D341Med (cell line): Measurements from ENCODE around the gene MGAT4A.

Experiments used
- DNase-seq: peaks from one replicate; pipeline ENCODE4 v3.0.0; 2012; ENCODE audit warnings: low spot score

Gene MGAT4A

DNA sequence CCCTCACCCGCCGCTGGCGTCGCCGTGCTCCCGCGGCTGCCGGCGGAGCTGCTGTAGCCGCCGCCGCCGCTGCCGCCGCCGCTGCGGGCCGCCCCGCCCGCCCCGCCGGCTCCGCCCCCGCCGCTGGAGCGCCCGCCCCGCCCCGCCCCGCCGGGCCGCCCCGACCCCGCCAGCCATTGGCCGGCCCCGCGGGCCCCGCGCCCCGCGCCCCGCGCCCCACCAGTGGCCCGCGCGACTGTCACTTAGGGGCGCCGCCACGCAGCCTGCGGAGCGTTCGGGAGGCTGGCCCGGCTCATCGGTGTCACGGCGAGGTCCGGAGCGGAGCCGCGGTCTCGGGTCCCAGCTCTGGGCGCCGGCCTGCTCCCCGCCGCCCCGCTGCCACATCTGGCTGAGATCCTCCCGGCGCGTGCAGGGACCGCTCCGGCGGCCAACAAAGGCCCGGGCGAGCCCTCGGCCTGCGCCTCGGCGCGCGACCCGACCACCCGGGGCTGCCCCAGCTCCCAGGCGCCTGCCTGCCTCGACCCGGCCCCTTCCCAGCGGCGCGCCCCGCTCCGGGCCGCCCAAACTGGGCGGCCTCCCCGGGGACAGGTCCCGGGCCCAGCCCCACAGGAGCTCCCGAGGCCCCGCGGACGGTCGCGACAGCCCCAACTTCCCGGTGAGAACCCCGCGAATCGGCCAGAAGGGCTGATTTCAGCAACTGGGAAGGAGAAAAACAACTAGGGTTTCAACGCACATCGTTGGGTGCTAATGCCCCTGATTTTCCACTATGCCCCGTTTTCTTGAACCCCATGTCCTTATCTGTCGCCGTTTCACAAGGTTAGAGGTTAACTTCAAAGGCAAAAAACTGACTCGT, at the start of gene MGAT4A:
MGAT4A (minus strand) TSS at position 92 of the 853 bp plus-strand sequence. CDS start 4,800 bp downstream, outside the sequence.
- peak; percentile 88 for DNase-seq

GRCh38 chr2:98778741-98779483, 48.0 kb upstream of the MGAT4A start:
- DNase-seq, result no peak

- no peak for DNase-seq
These were observed 47.2 kb upstream of the MGAT4A start for GRCh38 chr2:98778151-98778550.

DNA sequence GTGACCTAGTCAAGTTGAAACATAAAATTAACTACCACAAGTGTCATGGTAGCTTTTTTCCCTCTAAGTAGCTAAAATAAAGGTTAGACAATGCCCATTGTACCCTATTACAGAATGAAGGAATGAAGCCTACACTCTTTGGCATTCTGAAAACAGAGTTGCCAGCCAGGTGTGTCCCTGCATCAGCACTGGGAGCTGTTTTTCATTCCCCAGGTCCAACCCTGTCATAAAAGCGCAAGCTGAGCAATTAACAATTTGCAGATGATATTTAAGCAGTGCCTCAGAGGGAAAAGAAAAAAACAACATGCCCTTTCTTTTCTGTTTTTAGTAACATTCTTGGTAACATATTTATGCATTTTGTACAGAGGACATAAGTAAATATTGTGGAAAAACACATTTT, 46.8 kb upstream of the MGAT4A start:
- DNase-seq, result no peak

DNA sequence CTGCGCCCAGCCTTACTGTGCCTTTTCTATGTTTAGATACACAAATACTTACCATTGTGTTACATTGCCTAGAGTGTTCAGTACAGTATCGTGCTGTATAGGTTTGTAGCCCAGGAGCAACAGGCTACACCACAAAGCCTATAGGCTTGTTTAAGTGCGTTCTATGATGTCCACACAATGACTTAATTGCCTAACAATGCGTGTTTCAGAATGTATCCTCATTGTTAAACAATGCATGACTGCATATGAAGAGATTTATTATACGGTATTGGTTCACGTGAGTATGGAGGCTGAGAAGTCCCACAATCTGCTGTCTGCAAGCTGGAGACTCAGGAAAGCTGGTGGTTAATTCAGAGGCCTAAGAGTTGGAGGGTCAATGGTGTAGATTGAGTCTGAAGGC, 46.1 kb upstream of the MGAT4A start:
- no peak for DNase-seq

DNA sequence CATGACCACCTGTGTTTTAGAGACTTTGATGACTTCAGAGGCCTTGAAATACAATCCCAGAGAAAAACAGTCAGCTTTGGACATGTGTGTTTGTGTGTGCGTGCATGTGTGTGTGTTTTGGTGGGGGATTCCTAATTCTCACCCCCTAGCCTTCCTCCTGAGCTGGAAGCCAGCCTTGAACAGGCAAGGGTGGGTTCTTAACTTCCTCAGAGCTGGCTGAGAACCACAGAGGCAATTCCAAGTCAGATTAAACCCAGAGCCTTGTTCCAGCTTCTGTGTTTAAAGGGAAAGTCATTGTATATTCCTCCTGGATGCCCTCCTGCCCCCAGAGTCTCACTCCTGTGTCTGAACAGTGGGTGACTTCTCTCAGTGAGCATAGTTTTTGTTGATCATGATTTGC, 45.2 kb upstream of the MGAT4A start:
- DNase-seq, result no peak

GRCh38 chr2:98775146-98775986, 44.4 kb upstream of the MGAT4A start:
- DNase-seq, result no peak

DNA sequence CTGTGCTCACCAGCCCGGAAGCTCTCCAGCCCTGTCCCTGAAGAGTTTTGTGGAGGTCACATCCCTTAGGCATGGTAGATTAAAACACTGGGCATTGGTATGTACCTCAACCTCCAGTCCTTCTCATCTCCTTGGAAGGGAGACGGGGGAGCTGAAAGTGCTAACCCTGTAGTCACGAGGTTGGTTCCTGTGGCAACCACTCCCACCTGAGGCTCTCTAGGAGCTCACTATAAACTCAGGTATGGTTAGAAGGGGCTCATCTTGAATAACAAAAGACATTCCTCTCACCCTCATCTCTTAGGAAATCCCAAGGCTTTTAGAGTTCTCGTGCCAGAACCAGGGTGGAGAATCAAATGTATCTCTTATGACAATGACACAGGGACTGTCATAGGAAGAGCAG, 43.0 kb upstream of the MGAT4A start:
- DNase-seq, result no peak

GRCh38 chr2:98773169-98773568, 42.2 kb upstream of the MGAT4A start:
- no peak for DNase-seq

DNA sequence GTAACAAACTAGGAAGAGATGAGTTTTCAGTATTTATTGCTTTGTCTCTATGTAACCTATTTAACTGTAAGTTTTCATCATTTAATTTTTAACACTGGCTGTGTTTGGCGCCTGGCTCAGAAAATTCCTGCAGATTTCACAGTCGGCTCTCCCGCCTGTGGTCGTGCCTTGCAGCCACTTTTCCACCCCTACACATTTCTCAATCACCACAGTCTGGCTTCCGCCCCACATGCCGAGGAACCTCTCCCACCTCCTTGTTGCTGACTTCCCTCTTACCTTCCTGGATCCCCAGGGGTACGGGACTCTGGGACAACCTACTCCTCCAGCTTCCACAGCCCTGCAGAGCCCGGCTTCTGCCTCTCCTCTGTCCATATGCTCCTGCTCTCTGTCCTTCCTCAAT, 41.6 kb upstream of the MGAT4A start:
- DNase-seq, result no peak

DNA sequence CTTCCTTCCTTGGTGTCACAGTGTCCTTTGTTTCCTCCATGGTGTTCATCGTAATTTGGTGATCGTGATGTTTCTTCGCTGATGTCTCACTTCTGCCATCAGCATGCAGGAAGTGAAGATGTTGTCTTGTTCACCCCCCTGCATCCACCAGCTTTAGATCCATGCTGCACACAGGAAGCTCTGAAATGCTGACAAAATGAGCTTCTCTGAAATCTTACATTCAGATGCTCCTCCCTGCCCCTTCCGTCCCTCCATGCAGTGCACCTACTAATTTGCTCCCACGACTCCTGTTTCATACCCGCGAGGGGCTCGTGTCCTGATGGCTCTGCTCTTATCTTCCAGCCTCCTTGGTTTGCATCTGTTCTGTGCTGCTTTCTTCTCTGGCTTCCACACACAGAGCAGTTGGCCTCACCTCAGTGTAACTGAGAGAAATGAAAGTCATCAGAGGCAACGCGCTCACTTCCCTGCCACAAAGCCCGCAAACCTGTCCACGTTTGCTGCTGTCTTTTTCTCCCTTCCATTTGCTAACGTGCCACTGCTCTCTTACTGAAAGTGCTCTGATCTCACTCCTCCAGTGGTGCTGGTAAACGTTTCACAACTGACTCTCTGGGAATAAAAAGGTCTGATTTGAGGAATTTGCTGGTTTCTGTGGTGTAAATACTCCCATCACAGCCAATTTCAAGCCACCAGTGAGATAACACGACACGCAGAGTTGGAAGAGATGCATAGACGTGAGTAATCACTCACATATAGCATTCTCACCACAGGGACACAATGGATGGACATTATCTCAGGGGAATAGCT, 41.0 kb upstream of the MGAT4A start:
- no peak for DNase-seq

GRCh38 chr2:98771264-98771663, 40.3 kb upstream of the MGAT4A start:
- DNase-seq, result no peak

- DNase-seq, result no peak
These were observed 38.9 kb upstream of the MGAT4A start for GRCh38 chr2:98769784-98770183.

GRCh38 chr2:98769114-98769476, 38.2 kb upstream of the MGAT4A start:
- DNase-seq, result no peak

DNA sequence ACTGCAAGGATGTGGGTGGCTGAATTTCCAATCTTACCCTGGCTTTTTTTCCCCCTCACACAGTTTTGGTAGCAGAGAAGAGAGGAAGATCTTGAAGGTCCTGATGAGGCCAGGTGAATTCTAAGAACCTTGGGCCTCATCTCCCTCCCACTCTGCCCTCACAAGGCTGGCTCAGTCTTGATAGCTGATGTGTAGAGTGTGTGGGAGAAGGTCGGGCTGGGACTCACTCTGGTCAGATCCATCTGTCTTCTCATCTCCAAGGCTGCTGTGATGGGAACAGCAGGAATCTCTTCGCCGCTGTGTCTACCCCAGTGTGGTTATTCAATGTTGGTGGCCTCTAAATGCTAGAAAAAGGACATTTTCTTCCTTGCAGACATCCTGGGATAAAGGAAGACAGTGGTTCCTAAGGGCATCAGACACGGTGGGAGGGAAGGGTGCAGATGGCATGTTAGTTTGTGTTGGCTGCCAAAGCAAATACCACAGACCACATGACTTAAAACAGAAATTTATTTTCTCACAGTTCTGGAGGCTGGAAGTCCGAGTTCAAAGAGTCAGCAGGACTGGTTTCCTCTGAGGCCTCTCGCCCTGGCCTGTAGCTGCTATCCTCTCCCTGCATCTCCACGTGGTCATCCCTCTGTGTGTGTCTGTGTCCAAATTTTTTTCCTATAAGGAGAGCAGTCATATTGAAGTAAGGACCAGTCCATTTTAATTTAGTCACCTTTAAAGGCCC, 37.6 kb upstream of the MGAT4A start:
- no peak for DNase-seq

DNA sequence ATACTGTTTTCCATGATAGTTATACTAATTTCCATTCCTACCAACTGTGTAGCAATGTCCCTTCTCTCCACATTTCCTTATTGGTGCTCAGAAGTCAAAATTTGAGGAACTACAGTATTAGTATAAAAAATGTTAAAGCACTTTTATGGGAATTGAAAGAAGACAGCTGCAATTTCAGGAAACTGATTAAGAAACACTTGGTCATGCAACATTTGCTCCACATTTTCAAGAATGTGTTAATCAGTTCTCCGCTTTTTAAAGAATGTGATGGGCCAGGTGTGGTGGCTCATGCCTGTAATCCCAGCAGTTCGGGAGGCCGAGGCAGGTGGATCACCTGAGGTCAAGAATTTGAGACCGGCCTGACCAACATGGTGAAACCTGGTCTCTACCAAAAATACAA, 33.6 kb upstream of the MGAT4A start:
- DNase-seq, result no peak

- DNase-seq, result no peak
These were observed 32.4 kb upstream of the MGAT4A start for GRCh38 chr2:98763209-98763951.

DNA sequence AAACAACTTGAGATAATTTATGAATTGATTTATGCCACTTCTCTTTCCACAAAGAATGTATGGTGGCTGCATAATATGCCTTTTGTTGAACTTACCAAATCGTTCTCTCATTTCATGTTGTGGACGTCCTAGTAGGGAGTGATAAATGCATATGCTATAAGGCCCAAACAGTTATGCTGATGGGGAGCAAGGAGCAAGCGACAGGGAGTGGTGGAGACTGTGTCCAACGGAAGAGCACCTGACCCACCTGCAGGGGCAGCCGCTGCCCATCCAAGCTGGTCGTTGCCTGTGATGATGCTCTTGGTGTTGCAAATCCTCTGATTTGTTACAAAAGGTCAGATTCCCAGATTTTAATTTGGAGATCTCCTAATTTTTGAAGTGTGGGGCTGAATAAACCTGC, 31.0 kb upstream of the MGAT4A start:
- DNase-seq, result no peak

- DNase-seq, result no peak
These were observed 30.4 kb upstream of the MGAT4A start for GRCh38 chr2:98761267-98761781.
